HAP-1 (cell line): ENCODE results near the gene CFAP45.

Experiments used
- DNase-seq, 2 experiments: peaks; one replicate each; pipeline ENCODE4 v3.0.0-alpha.2; 2016 to 2020; ENCODE audit warnings: low spot score in 2 of 2
- H3K27me3 ChIP-seq: fragments of 250-450 bp; sonication (Bioruptor Pico); 2 replicates; pipeline ENCODE4 v1.5.1; 2020; ENCODE audit warnings: low read depth, mild to moderate bottlenecking, moderate library complexity
- H3K36me3 ChIP-seq: fragments of 250-450 bp; sonication (Bioruptor Pico); replicated peaks from 2 replicates; pipeline ENCODE4 v1.5.1; 2020; ENCODE audit warnings: mild to moderate bottlenecking
- H3K4me1 ChIP-seq: fragments of 250-450 bp; sonication (Bioruptor Pico); 2 replicates; pipeline ENCODE4 v1.5.1; 2020; ENCODE audit warnings: mild to moderate bottlenecking
- H3K4me3 ChIP-seq: fragments of 250-450 bp; sonication (Bioruptor Pico); 2 replicates; pipeline ENCODE4 v1.5.1; 2020; ENCODE audit warnings: mild to moderate bottlenecking, moderate library complexity
- H3K9me3 ChIP-seq: fragments of 250-450 bp; sonication (Bioruptor Pico); 2 replicates; pipeline ENCODE4 v1.5.1; 2020; ENCODE audit warnings: mild to moderate bottlenecking, moderate library complexity
- in situ Hi-C: fragments of 300-500 bp; cut with MboI; formaldehyde crosslinking; loops from 3 replicates; pipeline ENCODE4 v1.14.3; 2020; ENCODE audit warnings: low sequenced_read_pairs, inconsistent platforms, mixed read lengths

CFAP45 gene

DNA sequence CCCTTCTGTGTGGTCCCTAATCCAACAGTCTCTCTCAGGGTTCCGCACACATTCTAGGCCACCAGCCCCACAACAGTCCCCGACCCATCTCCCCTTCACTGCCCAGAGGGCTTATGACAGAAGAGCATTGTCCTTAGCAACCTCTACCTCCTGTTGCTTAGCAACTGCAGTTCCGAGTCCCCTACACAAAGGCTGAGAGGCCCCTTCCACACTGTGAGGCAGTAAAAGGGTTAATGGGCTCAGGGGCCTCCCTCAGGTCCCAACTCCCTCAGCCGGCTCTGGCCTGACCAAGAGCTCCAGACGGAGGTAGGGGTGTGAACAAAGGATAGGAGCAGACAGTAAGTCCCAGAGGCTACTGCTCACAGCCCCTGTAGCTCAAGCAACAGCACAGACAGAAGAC lies 41.2 kb upstream of the CFAP45 start:
- DNase-seq: peak; percentile 4 to 36

DNA sequence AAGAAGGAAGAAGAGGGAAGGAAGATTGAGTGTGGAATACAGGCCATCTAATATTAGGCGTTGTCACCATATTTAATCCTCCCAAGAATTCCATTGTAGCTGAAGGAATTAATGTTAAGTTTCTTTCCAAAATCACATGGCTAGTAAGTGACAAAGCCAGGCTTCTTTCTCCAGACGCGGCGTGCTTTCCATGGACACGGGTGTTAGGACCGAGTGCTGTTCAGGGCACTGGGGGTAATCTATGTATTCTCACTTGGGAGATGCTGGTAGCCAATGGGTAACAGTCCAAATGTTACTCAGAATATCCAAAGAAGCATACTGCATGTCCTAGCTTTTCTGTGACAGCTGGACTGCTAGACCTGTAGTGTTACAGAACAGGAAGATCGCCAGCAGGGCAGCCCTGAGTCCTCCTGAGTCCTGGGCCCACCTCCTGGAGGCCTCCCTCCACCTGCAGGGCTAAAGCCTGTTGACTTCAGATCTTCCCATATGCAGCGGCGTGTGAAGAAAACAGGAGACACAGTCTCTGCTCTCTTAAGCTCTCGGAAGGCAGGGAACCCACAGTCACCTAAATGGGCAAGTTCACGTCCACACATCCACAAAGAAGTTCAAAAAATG lies 40.1 kb upstream of the CFAP45 start:
- no peaks in the 10 kb centered on the region for H3K9me3 ChIP-seq
- H3K4me3 ChIP-seq: no peak overlapping the region
- in situ Hi-C loops: loop anchor here (25.0 kb wide), 2 partner anchors 297 to 422 kb away; partner anchors contain the start of gene NHLH1
- H3K27me3 ChIP-seq: no peaks in the 10 kb centered on the region
- no peak for DNase-seq
- no peaks in the 10 kb centered on the region for H3K36me3 ChIP-seq
- peaks cover 15% of the 10 kb centered on the region for H3K4me1 ChIP-seq

More for the DNA sequence above, 41.2 kb upstream of the CFAP45 start:
- H3K27me3 ChIP-seq: no peaks in the 10 kb centered on the region
- H3K9me3 ChIP-seq: no peaks in the 10 kb centered on the region
- H3K4me3 ChIP-seq: no peak overlapping the region
- in situ Hi-C loops: loop anchor here (25.0 kb wide), 2 partner anchors 296 to 421 kb away; partner anchors contain the start of gene NHLH1
- peaks cover 22% of the 10 kb centered on the region for H3K4me1 ChIP-seq
- H3K36me3 ChIP-seq: no peaks in the 10 kb centered on the region

DNA sequence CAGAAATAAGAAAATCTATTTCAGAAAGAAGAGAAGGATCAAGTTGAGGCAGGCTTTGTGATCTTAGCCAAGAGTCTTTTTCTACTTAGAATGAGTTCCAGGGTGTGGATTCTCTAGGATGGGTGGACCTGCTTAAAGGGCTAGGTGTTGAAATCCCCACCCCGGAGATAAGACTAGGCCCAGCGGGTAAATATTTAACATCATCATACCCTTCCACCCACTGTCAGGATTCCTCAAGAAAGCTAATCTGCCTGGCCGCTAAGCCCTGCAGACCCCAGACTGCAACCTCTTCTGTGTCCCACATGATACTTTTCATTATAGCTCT lies 39.7 kb upstream of the CFAP45 start:
- no peaks in the 10 kb centered on the region for H3K36me3 ChIP-seq
- no peaks in the 10 kb centered on the region for H3K9me3 ChIP-seq
- no peaks in the 10 kb centered on the region for H3K27me3 ChIP-seq
- no peak overlapping the region for H3K4me3 ChIP-seq
- H3K4me1 ChIP-seq: peaks cover 12% of the 10 kb centered on the region
- no peak for DNase-seq
- in situ Hi-C loops: loop anchor here (5.0 to 25.0 kb wide), 4 partner anchors 68 to 423 kb away; partner anchors contain the start of genes KCNJ9 and NHLH1

GRCh38 chr1:159938905-159939677 lies 39.1 kb upstream of the CFAP45 start:
- in situ Hi-C loops: loop anchor here (5.0 to 25.0 kb wide), 4 partner anchors 68 to 423 kb away; partner anchors contain the start of genes KCNJ9 and NHLH1
- no peaks in the 10 kb centered on the region for H3K36me3 ChIP-seq
- peaks cover 12% of the 10 kb centered on the region for H3K4me1 ChIP-seq
- no peak overlapping the region for H3K4me3 ChIP-seq
- H3K27me3 ChIP-seq: no peaks in the 10 kb centered on the region
- DNase-seq: no peak
- H3K9me3 ChIP-seq: no peaks in the 10 kb centered on the region

DNA sequence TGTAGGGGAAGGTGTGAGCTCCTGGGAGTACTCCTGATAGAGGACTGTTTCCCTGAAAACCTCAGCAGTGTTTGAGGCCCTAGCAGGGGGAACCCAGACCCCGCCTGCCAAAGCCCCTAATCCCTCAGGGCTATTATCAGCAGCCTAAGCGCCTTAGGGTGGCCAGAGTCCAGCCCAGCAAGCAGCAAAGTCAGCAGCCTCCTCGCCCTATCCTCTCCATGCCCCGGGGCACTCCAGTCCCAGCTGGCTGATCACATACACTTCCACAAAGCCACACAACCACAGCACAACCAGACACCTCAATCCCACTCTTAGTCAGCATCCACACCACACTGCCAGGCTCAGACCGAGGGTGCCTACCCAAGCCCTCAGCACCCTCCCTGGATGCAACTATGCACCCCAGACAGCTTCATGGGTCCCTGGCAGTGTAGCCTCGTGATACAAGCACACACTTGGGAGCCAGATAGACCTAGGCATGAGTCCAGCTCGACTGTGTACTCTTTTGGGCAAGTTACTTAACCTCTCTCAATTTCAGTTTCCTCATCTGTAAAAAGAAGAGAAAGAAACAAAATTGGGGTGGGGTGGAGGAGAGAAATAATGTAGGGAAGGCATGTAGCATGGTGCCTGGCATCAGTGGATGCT lies 38.4 kb upstream of the CFAP45 start:
- DNase-seq: peak in 1 of 2 experiments; percentile 46
- in situ Hi-C loops: loop anchor here (5.0 to 25.0 kb wide), 4 partner anchors 69 to 424 kb away; partner anchors contain the start of genes KCNJ9 and NHLH1
- no peak overlapping the region for H3K4me3 ChIP-seq
- H3K27me3 ChIP-seq: no peaks in the 10 kb centered on the region
- H3K9me3 ChIP-seq: no peaks in the 10 kb centered on the region
- no peaks in the 10 kb centered on the region for H3K36me3 ChIP-seq
- peaks cover 12% of the 10 kb centered on the region for H3K4me1 ChIP-seq

DNA sequence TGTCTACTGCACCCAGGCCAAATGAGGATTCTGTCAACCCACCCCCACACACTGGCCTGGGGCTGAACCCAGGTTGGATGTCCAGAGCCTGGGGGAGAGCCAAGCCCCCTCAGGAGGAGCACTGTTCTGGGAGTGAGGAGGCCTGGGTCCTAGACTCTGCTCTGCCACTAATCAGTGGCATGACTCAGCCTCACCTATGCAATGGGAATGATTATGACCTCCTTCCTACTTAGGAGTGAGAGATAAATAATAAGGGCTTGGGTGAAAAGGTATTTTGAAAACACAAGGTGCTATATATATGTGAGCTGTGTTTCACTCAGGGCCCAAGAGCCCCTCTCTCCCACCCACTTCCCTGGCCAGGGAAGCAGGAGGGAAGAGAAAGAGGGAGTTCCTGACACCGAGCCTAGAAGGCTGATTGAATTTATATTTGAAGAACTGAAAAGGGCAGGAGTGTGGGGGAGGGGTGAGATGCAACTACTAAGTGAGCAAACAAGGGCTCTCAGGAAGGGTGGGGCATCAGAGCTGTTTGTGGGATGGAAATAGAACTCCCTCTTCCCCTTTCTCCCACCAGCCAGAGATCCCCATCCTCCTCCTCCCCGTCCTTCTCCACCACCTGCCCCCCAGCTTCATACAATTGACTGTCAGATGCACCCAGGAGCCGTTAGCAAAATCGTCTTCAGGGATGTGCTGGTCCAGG lies 37.2 kb upstream of the CFAP45 start:
- Histone ChIP-seq H3K4me1 (peaks cover 12% of the 10 kb centered on the region), H3K4me3 (no peak overlapping the region)
- in situ Hi-C loops: loop anchor here (5.0 to 25.0 kb wide), 4 partner anchors 70 to 425 kb away; partner anchors contain the start of genes KCNJ9 and NHLH1

GRCh38 chr1:159936273-159936904 lies 36.4 kb upstream of the CFAP45 start:
- H3K4me3 ChIP-seq: no peak overlapping the region
- no peaks in the 10 kb centered on the region for H3K9me3 ChIP-seq
- H3K36me3 ChIP-seq: no peaks in the 10 kb centered on the region
- peaks cover 12% of the 10 kb centered on the region for H3K4me1 ChIP-seq
- H3K27me3 ChIP-seq: no peaks in the 10 kb centered on the region
- in situ Hi-C loops: loop anchor here (5.0 to 25.0 kb wide), 4 partner anchors 71 to 426 kb away; partner anchors contain the start of genes KCNJ9 and NHLH1
- peak; percentile 46 to 90 for DNase-seq

More for the DNA sequence above, 37.2 kb upstream of the CFAP45 start:
- Histone ChIP-seq H3K27me3 (no peaks in the 10 kb centered on the region), H3K36me3 (no peaks in the 10 kb centered on the region), H3K9me3 (no peaks in the 10 kb centered on the region)
- peak in 1 of 2 experiments; percentile 33 for DNase-seq

DNA sequence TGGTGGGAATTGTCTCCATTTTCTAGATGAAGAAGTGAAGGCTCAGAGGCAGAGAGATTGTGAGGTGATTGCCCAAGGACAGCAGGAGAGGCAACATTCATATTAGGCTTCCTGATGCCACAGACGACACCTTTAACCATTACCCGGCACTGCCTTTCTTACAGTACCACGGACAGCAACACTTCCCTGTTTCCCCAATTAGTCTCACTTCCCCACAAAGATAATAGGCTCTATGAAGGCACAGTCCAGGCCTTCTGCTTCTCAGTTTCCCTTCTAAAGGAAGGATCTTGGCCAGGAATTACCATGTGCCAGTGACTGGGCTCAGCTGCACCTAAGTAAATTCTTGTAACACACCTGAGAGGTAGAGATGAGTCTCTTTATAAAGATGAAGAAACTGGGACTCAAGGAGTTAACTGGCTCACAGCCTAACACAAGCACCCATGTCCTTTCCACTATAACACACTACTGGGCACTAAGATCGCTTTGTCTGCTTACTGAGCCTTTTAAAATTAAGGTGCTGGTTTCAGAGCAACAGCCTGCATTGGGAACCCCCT lies 35.8 kb upstream of the CFAP45 start:
- Histone ChIP-seq H3K4me1 (peaks cover 12% of the 10 kb centered on the region), H3K36me3 (no peaks in the 10 kb centered on the region), H3K27me3 (no peaks in the 10 kb centered on the region), H3K4me3 (no peak overlapping the region), H3K9me3 (no peaks in the 10 kb centered on the region)
- in situ Hi-C loops: loop anchor here (5.0 to 25.0 kb wide), 4 partner anchors 72 to 427 kb away; partner anchors contain the start of genes KCNJ9 and NHLH1
- DNase-seq: no peak

GRCh38 chr1:159935305-159935704 lies 35.3 kb upstream of the CFAP45 start:
- Histone ChIP-seq H3K36me3 (no peaks in the 10 kb centered on the region), H3K4me3 (no peak overlapping the region), H3K27me3 (no peaks in the 10 kb centered on the region), H3K9me3 (no peaks in the 10 kb centered on the region), H3K4me1 (peaks cover 12% of the 10 kb centered on the region)
- no peak for DNase-seq
- in situ Hi-C loops: loop anchor here (5.0 to 25.0 kb wide), 4 partner anchors 72 to 427 kb away; partner anchors contain the start of genes KCNJ9 and NHLH1

DNA sequence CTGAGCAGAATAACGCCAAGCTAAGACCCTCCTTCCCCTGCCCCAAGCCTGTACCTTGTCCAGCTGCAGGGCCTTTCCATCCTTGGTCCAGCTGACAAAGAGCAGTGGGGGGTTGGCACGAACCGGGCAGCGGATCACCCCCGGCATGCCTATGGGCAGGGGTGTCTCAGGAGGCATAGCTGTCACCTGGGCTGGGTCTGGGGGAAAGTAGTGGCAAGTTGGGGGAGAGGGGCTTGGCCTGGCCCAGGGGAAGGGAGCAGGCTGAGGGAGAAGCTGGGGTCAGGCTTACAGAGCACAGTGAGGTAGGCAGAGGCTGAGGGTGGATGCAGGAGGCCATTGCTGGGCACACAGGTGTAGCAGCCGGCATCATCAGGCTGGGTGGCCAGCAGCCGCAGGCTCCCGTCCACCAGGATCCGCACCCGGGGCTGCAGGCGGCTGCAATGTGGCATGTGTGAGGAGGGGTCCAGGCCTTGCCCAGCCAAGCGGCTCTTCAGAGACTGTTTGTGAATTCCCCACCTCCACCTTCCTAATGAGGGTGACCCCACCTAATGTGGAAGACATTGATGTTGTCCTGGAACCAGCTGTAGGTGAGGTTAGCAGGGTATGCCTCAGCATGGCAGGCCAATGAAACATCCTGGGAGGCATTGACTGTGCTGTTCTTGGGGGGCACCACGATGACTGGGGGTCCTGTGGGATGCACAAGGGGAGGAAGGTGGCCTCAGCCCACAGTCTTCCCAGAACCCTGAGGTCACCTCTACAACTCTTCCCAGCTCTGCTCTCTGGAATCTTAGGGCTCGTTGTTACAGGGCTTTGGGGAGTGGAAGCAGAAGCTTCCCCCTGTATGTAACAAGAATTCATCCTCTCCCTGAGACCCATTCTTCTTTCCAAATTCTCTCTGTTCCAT lies 34.4 kb upstream of the CFAP45 start:
- no peaks in the 10 kb centered on the region for H3K9me3 ChIP-seq
- H3K4me3 ChIP-seq: no peak overlapping the region
- no peaks in the 10 kb centered on the region for H3K27me3 ChIP-seq
- peaks cover 5% of the 10 kb centered on the region; the same call in 1 of the 2 replicates for H3K4me1 ChIP-seq
- no peak for DNase-seq
- no peaks in the 10 kb centered on the region for H3K36me3 ChIP-seq
- in situ Hi-C loops: loop anchor here (5.0 to 25.0 kb wide), 4 partner anchors 73 to 428 kb away; partner anchors contain the start of genes KCNJ9 and NHLH1

- no peak for DNase-seq
- Histone ChIP-seq H3K4me3 (no peak overlapping the region), H3K9me3 (no peaks in the 10 kb centered on the region), H3K4me1 (peaks cover 4% of the 10 kb centered on the region; the same call in 1 of the 2 replicates), H3K27me3 (no peaks in the 10 kb centered on the region), H3K36me3 (no peaks in the 10 kb centered on the region)
- in situ Hi-C loops: loop anchor here (10.0 to 25.0 kb wide), 3 partner anchors 151 to 429 kb away; partner anchors contain the start of genes KCNJ9 and NHLH1
Observed at GRCh38 chr1:159933347-159933746, 33.4 kb upstream of the CFAP45 start.
